ENCODE measurements around the gene DARS1.
"Not testable (repeated sequence)": the region's sequence is repeated elsewhere in the genome, so short reads cannot be mapped to it uniquely, and the experiment has no call there.

DNA sequence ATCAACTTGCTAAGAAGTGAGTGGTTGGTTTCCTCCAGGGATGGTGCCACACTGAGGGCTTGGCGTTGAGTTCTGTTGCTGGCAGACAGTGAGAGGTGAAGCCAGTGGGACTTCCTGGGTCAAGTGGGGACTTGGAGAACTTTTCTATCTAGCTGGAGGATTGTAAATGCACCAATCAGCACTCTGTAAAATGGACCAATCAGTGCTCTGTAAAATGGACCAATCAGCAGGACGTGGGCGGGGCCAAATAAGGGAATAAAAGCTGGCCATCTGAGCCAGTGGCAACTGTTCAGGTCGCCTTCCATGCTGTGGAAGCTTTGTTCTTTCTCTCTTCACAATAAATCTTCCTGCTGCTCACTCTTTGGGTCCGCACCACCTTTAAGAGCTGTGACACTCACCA lies 96.8 kb downstream of the DARS1 start:
- not testable (repeated sequence) for TF ChIP-seq POLR2A (IDR thresholded peaks at IDR 0.05)
- TF ChIP-seq, protein P1, sequence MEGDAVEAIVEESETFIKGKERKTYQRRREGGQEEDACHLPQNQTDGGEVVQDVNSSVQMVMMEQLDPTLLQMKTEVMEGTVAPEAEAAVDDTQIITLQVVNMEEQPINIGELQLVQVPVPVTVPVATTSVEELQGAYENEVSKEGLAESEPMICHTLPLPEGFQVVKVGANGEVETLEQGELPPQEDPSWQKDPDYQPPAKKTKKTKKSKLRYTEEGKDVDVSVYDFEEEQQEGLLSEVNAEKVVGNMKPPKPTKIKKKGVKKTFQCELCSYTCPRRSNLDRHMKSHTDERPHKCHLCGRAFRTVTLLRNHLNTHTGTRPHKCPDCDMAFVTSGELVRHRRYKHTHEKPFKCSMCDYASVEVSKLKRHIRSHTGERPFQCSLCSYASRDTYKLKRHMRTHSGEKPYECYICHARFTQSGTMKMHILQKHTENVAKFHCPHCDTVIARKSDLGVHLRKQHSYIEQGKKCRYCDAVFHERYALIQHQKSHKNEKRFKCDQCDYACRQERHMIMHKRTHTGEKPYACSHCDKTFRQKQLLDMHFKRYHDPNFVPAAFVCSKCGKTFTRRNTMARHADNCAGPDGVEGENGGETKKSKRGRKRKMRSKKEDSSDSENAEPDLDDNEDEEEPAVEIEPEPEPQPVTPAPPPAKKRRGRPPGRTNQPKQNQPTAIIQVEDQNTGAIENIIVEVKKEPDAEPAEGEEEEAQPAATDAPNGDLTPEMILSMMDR (IDR thresholded peaks at IDR 0.05): not testable (repeated sequence)
